Pulmonary artery endothelial cell (primary cell): ENCODE data around the gene TEX19. TPM values are rescaled to one million over a fixed set of nuclear protein-coding genes. Genes with fewer than 3 reads are reported as not detected.
A peak's percentile ranks its signal among the peaks of the same experiment; 100 is the strongest.
"Not testable (repeated sequence)": the region's sequence is repeated elsewhere in the genome, so short reads cannot be mapped to it uniquely, and the experiment has no call there.

Experiments used
- DNase-seq: peaks from one replicate; pipeline ENCODE4 v3.0.0-alpha.2; 2011; ENCODE audit warnings: low read depth, low spot score
- total RNA-seq: library from RNA; depleted of rRNA; stranded (reverse); fragments of >200 nt; gene quantifications from 2 replicates; pipeline ENCODE4 v1.2.3, GENCODE V29; 2014

TEX19 gene
- total RNA-seq, 1 donor from 2014 or later, result not detected

DNA sequence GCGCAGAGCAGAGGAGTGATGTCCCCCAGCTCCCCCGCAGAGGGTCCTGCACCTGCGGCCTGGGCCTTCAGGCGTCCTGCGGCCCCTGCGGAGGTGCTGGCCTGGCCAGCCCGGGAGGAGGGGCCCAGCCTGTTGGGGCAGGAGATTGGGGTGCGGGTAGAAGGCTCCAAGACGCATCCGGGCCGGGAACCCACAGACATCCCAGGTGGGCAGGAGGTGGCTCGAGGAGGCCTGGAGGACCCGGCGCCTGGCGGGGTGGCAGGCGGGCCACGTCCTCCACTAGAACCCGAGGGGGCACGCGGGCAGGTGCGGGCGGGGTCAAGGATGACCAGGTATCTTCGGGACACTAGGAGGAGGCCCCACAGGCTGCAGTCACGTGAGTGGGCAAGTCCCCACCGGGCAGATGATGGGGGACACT, 24.8 kb upstream of the TEX19 start:
- no peak for DNase-seq

DNA sequence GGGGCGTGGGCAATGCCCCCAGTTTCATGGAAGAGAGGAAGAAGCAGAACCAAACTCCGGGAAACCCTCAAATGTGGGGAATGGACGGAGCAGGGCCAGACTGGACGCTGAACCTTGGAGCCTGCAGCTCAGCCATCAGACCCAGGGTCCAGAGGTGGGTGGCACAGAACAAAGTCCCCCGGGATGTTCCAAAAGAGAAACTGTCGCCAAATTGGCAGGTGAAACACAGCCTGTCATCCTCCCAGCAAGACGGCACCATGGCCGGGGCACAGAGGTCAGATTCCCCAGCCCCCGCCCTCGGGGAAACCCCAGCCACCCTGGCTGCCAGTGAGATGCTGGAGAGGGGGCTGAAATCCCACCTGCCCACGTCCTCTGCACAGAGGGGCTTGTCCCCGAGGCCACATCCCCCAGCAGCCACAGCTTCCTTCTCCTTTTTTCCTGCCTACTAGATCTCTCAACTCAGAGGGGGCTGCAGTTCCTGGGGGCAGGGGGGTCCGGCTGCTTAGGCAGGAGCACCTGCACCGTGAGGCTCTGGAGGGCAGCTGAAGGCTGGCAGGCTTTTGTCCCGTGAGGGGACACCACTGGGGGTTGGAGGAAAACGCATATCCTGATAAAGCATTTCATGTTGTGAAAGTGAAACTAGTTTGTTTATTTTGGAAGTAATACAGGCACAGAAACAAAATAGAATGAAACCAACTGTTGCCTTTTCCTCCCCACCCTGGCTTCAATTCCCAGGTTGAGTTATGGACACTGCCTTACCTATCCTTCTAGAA, 24.2 kb upstream of the TEX19 start:
- DNase-seq, result no peak

DNA sequence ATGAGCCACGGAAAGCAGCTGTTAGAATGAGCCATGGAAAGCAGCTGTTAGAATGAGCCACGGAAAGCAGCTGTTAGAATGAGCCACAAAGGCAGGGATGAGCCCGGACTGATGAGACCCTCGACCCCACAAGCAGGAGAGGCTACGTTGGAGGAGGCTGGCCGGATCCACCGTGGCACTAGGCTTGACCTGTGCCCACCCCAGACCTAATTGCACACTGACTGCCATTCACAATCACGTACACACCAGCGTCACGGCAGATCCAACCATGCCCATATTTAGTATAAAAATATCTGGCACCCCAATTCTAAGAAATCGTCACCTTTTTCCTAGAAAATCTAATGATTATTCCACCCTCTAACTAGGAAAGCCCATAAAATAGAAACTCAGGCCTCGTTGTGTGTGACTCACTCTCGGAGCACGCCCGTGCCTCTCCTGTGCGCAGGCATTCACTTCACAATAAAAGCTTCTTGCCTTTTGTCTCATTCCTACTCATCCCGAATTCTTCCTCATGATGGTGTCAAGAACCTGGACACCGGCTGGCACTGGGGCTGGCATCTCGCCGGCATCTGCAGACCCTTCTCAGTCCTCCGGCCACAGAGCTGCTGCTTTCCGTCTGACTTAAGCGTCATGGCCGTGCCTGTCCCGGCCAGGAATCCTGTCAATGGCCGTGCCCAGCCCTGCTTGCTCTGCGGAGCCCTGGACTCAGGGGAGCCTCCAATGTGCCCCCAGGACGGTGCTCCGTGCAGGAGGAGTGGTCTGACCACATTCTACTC, 20.0 kb upstream of the TEX19 start:
- DNase-seq, result no peak

DNA sequence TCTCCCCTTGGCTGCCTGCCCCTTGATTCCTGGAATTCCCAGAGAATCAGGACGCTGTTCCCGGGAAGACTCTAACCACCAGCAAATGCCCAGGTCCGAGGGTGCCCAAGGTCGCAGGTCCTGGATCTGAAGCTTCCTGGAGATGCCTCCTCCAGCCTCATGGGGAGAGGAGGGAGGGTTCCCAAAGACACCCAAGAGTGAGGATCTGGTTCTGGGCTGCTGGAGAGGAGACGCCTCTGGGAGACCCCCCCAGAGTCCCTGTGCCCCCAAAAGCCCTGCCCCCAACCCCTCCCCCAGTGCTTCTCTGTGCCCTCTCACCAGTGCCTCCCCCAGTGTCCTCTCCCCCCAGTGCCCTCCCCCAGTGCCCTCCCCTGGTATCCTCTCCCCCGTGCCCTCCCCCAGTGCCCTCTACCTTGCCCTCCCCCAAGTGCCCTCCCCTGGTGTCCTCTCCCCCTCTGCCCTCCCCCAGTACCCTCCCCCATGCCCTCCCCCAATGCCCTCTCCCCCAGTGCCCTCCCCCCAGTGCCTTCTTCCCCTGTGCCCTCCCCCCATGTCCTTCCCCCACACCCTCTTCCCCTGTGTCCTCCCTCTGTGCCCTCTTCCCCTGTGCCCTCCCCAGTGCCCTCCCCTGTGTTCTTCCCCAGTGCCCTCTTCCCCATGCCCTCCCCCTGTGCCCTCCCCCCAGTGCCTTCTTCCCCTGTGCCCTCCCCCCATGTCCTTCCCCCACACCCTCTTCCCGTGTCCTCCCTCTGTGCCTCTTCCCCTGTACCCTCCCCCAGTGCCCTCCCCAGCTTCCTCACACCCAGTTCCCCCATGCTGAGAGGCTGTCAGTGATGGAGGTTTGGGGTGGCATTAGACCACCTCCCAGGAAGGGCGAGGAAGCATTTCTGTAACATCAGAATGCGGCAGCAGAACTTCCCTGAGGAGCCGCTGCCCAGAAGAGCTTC, 19.1 kb upstream of the TEX19 start:
- DNase-seq, result no peak

DNA sequence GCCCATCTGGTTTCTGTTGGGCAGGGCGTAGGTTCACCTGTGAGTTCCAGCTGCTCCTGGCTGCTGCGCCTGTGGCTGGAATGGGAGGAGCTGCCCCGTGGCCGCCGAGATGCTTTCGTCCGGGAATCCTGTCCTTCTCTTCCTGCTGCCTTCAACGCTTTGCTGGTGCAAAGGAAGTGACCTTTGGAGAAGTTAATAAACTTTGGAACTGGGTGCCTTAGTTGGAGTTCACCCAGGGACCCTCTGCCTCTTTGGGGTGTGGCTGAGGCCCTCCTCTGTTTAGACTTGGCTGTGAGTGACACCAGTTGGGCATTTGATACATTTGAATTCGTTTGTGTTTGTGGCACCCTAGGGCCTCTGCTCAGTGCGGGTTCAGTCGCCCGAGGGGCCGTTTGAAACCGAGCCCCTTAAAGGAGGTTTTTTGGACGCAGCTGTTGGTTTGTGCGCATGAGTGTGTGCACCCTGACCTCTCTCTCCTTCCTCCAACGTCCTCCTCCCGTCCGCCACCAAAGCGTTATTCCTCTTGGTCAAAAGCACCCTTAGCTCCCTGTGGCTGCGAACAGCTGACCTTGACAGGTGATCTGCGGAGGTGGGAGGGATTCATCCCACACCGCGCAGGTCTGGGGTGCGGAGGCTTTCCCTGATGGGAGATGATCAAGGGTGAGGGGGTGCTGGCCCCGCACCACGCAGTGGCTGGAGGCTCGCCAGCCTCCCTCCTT, 16.5 kb upstream of the TEX19 start:
- DNase-seq, result no peak

DNA sequence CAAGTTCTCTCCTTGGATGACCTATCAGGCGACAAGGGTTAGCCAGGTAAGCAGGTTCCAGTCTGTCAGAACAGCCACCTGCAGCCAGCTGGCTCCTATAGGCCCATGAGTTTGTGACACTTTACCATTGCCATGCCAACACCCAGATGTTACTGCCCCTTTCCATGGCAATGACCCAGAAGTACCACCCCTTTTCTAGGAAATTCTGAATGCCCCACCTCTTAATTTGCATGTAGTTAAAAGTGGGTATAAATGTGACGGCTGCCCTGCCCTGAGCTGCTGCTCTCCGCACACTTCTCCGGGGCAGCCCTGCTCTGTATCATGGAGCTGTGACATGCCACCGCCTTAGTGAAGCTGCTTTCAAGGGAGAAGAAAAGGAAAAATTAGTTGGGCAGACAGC, 15.5 kb upstream of the TEX19 start:
- DNase-seq, result no peak

DNA sequence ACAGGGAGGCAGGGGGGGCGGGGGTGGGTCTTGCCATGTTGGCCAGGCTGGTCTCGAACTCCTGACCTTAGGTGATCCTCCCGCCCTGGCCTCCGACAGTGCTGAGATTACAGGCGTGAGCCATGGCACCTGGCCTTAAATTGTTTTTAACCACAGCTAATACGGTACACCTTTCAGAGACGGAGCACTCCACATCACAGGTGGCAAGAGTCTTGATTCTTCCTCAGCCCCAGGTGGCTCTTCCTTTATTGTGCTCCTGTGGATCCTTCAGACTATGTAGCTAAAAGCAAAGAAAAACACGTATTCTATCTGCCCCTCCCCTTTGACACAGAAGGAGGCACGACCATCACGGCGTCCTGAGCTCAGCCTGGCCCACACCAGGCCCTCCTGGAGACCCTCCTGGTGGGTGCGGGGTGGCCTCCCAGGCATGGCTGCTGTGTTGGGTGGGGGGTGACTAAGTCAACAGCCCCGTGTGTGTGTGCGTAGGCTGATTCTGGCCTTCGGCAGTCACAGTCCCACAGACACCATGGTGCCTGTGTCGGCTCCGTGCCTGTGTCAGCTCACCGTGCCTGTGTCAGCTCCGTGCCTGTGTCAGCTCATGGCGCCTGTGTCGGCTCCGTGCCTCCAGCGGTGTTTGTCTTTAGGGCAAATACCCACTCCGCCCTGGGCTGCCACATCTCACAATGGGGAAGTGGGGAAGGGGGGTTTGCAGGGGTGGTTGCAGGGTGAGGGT, 14.7 kb upstream of the TEX19 start:
- DNase-seq, result no peak

DNA sequence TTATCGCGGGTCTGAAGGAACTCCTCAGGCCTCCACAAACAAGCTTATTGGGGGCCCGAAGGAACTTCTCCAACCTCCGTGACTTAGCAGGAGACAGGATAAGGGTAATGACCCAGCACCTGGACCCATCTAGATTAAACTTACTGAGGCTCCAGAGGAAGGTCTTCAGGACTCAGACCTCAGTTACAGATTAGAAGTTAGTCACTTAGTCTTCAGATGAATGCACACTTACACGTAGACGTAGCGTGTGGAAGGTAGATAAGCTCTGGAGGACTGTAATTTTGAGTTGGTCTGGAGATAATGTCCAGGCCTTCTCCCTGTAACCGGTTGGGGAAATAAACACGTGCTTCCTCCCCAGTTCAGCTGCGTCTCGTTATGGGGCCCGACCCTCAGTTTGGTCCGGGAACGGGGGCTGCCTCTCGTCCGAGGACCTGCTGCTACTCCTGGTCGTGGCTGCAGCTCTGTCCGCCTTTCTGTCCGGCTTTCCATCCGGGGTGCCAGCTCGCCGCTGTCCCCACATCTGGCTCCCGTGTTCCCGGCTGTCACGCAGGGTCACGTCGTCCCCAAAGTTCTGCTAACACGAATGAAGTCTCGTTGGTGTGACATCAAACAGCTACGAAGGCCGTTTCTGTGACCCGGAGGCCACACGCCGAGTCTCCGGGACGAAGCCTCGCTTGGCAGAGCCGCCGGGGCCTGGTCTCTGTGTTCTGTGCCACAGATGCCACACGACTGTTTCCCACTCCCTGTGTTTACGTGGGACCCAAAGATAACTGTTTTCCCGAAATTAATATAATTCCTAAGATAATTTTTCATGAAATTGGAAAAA, 13.7 kb upstream of the TEX19 start:
- DNase-seq, result no peak

DNA sequence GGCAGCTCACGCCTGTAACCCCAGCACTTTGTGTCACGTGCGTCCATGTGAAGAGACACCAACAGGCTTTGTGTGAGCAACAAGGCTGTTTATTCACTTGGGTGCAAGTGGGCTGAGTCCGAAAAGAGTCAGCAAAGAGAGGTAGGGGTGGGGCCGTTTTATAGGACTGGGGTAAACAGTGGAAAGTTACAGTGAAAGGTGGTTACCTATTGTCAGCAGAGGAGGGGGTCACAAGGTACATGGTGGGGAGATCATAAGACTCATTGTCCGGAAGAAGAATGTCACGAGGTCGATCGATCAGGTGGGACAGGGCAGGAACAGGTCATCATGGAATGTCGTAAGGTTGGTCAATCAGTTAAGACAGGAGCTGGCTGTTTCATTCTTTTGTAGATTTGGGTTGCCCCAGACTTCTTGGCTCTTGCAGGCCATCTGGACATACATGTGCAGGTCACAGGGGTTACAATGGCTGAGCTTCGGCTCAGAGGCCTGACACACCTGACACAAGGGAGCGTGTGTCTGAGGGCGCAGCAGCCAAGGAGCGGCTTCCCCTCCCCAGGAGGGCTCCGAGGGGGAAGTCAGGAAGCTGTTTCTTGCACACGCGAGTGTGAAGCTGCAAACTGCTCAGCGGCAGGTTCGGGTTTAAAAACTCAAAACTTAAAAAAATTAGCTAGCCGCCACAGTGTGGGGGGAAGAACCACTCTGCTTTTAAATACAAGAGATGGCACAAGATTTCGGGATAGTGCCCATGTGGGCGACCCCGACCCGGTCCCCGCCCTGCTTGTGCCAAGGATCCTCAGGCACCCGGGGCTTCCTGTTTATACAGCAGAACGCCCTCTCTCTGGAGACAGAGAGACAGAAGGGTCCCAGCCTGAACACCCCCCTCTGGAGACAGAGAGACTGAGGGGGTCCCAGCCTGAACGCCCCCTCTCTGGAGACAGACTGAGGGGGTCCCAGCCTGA, 12.4 kb upstream of the TEX19 start:
- no peak for DNase-seq

DNA sequence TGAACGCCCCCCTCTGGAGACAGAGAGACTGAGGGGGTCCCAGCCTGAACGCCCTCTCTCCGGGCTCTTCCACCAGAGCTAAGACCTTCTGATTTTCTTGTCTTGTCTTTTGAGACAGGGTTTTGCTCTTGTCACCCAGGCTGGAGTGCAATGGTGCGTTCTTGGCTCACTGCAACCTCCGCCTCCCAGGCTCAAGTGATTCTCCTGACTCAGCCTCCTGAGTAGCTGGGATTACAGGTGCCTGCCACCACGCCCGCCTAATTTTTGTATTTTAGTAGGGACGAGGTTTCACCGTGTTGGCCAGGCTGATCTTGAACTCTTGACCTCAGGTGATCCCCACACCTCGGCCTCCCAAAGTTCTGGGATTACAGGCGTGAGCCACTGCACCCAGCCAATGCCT, 11.1 kb upstream of the TEX19 start:
- not testable (repeated sequence) for DNase-seq

DNA sequence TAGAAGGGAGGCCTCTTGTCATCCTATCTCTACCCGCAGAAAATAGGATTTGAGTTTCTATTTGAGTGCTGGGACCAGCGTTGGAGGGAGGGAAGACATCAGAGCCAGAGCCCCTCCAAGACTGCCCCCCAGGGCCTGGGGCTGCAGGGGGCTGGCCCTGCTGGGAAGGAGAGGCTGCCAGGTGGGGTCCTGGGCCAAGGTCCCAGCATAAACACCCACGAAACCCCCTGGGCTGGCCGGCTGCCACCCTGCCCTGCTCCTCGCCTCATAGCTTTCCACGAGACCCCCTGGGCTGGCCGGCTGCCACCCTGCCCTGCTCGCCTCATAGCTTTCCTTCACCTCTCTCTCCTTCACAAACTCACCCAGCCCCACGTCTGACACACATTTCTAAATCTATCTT, 10.6 kb upstream of the TEX19 start:
- no peak for DNase-seq

DNA sequence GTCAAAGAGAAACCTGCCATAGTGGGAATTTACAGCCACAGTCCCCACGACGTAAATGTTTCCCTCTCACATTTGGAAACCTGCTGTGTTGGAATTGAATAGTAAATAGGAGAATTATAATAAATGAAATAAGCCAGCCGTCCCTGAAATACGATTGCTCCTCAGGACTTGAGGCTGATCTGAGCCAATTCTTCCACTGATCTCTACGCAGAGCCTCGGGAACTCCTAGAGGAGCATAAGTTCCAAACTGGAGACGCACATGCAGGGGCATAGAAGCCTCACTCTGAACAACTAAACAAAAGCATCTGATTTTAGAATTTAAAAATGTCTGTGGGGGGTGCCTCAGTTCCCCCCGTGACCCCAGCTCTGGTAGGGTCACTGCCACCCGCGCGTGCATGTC, 10.2 kb upstream of the TEX19 start:
- no peak for DNase-seq

DNA sequence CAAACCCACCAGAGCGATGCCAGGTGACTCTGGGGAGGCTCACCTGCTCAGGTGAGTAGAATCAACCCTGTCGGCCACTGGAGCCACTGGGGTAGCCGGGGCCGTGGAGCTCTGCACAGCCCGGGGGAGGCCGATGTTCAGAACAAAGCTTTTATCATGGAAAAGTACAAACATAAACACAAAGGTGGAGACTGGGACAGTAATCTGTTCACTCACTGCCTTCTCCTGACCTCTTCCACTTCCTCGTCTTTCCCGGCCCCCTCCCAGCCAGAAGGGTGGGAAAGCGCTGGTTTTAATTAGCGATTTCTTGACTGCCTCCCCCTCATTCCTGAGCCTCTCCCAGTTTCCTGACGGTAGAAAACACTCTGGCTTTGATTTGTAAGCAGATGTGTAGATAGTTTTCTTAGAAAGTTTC, 9.8 kb upstream of the TEX19 start:
- DNase-seq, result no peak

DNA sequence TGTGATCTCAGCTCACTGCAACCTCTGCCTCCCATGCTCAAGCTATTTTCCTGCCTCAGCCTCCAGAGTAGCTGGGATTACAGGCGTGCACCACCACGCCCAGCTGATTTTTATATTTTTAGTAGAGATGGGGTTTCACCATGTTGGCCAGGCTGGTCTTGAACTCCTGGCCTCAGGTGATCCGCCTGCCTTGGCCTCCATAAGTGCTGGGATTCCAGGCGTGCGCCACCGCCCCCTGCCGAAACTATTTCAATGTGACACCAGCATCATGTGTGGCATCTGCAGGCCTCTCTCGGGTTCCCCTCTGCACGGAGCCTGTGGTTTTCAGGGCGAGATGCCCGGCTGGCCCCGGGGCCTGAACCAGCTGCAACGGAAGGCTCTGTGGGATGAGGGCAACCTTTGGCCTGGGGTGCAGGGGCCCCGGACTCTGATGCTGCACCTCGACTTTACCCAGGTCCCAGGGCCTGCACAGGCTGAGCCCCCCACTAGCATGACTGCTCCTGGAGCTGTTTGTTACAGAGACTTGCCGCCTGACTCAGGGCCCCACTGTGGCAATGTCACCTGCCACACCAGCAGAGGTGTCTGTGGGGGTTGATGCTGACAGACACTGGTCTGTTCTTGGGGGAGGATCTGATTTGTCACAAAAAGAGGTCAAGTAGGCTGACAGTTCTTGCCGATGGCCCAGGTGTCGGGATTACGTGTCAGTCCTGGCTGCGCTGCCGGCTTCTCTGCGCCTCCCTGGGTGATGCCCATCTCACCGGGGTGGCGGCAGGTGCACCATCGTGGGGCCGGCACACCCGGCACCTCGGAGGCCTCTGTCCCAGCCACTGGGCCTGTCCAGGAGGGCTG, 8.6 kb upstream of the TEX19 start:
- DNase-seq, result no peak

DNA sequence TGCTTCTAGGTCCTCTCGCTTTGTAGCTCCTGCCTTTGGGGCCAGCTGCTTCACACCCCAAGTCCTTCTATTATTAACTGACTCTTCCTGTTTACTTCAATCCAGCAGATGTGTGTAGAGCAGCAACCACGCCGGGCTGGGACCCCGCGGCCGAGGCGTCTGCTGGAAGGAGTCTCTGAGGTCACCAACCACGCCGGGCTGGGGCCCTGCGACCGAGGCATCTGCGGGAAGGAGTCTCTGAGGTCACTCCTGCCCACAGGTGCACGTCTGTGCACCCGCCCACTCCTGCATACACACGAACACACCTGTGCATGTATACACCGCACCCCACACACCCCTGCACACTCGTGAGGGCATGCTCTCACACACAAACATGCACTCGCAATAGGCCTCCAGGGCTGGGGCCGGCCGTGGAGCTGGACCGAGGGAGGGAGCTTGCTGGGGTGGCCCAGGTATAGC, 7.8 kb upstream of the TEX19 start:
- DNase-seq, result no peak

DNA sequence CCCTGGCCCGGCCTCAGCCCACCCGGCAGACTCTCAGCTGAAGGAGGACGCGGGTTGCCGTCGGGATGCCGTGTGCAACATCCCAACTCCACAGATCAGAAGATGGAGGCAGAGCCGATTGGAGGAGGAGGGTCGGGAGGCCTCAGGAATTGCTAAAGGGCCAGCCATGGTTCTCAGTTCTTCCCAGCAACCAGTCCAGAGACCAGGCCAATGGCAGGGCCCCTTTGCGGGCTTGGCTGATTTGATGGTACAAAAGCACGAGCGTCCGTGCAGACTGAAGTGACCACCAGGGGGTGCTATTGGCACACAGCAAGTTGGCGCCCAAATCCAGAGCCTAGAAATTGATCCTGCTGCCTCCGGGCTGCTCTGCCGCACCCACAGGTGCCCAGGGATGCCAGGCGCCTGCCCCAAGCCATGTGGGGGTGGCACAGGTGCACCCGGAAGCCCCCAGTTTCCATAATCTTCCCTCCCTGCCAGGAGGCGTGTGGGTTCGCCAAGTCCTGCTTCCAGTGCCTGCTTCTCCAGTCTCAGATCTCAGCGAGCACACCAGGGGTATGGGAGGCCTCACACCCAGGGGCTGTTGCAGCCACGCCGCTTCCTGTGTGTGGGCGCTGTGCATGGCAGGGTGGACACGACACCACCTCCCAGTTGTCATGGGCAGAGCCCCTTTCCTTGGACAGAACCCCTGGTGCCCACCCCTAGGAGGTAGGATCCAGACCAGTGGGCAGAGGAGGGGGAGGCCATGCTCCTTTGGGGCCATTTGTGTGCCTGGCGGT, 7.1 kb upstream of the TEX19 start:
- peak; percentile 66 for DNase-seq

DNA sequence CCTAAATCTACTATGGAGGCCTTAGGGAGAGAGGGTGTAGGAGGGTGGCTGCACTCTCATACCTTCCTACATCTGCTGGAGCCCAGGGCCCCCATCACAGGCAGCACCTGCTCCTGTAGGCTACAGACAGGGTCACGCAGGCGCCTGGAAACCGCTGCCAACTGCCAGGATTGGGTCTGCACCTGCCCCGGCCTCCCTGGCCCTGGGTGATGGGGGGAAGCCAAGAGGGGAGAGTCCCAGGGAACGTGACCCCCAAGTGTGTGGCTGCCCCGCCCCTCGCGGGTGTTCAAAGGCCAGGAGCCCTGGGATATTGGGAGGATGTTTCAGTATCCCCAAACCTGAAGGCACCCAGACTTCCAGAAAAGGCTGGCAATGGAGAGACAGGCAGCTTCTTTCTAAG, 5.6 kb upstream of the TEX19 start:
- DNase-seq, result no peak
